ENCODE measurements around the gene DCLRE1A.

DCLRE1A gene

DNA sequence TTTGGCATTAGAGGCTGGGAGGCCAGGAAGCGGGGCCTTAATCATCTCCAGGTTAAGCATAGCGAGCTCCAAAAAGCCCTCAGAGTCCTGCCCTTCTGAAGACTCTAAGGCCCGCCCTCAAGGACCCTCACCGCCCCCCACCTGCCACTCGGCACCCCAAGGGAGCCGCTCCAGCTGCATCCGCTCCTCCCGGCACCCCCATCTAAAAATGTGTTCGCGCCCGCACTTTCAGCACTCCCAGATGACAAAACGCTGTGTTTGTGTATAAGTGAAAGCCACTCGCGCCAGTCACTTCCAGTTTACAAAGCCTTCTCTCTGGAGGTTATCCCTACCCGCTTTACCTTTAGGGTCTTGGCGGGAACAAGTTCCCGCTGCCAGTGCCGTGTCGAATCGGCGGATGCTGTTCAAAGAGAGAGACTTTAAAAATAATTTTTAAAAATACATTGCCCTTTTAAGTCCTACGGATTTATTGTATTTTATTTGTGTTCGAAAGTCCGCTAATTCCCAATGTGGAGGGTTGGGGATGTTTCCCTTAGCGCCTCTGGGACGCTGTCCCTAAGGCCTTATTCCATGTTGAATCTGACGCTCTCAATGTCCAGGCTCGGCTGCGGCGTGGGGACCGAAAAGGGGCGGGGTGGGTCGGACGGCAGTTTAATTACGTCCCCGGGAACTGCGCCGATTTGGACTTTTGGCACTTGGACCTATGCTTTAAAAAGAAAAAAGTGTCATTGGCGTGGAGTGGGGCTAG is at the start of gene DCLRE1A, which contains the start of gene NHLRC2:
Gene DCLRE1A, minus strand, starts transcription at position 70 of the 748 bp plus-strand sequence. CDS start 900 bp downstream, outside the sequence.
Gene NHLRC2, plus strand, starts transcription at position 649 of the 748 bp plus-strand sequence. CDS start 212 bp downstream, outside the sequence.
- TF ChIP-seq, protein P1, sequence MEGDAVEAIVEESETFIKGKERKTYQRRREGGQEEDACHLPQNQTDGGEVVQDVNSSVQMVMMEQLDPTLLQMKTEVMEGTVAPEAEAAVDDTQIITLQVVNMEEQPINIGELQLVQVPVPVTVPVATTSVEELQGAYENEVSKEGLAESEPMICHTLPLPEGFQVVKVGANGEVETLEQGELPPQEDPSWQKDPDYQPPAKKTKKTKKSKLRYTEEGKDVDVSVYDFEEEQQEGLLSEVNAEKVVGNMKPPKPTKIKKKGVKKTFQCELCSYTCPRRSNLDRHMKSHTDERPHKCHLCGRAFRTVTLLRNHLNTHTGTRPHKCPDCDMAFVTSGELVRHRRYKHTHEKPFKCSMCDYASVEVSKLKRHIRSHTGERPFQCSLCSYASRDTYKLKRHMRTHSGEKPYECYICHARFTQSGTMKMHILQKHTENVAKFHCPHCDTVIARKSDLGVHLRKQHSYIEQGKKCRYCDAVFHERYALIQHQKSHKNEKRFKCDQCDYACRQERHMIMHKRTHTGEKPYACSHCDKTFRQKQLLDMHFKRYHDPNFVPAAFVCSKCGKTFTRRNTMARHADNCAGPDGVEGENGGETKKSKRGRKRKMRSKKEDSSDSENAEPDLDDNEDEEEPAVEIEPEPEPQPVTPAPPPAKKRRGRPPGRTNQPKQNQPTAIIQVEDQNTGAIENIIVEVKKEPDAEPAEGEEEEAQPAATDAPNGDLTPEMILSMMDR (conservative IDR thresholded peaks at IDR 0.05), result no peak
- H3K27ac ChIP-seq, result peak within 1 kb of the TSS; percentile 97

DNA sequence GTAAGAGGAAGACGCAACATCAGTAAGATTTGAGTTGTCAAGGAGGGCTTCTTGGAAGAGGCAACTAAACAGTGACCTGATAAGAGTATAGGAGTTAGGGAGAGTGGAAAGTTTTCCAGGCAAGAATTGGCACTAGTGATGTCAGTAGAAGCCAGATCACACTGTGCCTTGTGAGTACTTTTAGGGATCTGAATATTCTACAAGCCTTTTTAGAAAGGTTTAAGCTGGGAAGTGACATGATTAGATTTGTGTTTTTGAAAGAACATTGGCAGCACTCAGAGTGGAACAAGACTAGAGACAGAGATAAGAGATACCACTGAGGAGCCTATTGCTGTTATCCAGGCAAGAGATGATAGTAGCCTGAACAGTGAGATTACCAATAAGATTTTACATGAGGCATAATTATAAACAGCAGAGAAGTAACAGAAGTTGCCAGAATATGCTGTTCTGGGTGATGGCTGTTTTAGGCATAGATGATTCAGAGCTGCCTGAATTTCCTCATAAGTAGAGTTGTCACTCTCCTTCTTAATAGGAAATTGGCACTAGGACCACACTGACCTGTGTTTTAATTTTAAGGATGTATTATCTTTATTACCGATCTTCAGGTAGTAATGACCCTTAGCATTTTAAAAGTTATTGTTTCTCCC is 46.2 kb upstream of the DCLRE1A start:
- no peak overlapping the region for H3K27ac ChIP-seq
- TF ChIP-seq, protein P1 (conservative IDR thresholded peaks at IDR 0.05), result no peak

DNA sequence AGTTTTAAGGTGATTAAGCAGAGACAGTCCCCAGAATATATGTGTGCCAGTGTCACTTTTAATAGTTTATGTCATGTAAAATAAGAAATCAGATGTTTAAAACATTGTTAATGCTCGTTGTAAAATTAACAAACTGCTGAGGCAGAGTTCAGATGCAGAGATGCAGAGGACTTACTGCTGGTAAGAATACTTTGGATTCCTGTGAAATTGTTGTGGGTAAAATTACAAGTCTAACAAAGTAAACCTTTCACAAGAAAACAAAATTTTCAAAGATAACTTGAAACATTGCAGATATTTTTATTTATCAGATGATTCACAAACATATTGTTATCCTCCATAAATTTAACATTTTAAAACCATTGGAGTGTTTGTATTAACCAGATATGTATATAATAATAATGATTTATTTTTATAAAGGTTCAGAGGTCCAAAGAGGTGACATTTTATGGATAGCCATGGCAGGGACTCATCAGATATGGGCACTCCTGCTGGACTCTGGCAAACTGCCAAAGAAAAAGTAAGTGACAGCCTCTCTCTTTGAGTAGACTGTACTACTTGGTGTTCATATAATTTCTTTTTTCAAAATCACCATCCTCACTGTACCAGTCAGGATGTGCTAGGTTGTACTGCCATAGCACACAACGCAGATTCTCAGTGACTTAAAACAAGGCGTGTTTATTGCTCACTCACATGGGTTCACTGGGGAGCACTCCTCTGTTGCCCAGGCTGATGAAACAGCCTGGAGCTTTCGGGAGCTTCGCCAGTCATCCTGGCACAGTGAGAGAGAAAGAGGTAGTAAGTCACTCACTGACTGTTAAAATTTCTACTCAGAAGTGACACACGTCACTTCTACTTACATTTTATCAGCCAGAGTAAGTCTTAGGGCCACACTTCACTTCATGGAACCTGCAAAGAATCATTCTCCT is 44.1 kb upstream of the DCLRE1A start:
- H3K27ac ChIP-seq, result peak overlapping the region; percentile 48
- TF ChIP-seq, protein P1 (conservative IDR thresholded peaks at IDR 0.05), result no peak

DNA sequence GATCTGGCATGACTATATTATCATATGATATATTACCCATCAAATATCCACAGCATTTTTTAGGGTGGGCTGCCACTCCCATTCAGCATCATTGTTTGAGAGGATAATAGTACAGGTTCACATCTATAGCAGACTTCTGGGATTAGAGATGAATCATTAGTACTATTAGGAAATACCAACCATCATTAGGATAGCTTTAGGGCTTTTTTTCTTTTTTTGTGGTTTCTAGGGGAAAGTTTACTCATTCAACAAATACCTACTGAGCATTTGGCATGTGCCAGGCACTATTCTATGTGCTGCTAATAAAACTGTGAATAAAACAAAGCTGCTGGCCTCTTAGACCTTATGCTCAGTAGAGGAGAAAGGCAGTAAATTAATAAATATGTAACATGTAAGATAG is 41.1 kb upstream of the DCLRE1A start:
- TF ChIP-seq, protein P1 (conservative IDR thresholded peaks at IDR 0.05), result no peak
- H3K27ac ChIP-seq, result no peak overlapping the region

DNA sequence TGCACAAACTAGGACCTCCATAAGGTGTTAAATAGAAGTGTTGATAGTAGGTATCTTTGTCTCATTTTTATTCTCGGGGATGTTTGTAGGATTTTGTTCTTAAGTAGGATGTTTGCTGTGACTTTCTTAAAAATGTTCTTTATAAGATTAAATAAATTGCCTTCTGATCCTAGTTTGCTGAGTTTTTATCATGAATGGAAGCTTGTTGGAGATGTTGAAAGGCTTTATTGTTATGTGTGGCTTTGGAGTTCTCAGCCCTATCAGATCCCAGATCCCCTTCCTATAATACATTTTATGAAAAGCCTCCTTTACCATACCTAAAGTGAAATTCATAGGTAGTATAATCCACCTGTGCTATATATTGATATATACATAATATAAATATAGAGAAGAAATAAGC is 40.7 kb upstream of the DCLRE1A start:
- TF ChIP-seq, protein P1 (conservative IDR thresholded peaks at IDR 0.05), result no peak
- H3K27ac ChIP-seq, result no peak overlapping the region

DNA sequence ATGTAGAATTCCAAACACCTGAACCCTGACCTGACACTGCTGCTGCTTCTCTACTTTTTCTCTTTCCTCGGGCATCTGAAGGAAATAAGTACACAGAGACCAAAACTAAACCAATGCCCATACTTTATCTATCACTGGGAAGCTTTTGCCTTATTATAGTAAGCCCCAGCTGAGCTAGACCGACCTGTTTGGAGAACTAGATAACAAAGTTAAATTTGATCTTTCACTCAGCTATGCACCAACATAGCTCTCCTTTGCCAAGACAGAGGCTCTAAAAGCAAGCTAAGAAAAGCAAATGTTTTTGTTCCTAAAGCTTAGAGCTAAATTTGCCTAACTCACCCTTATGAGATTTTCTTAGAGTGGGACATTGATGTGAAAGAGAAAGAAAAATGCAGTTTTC is 39.7 kb upstream of the DCLRE1A start:
- peak overlapping the region; percentile 44 for H3K27ac ChIP-seq
- TF ChIP-seq, protein P1 (conservative IDR thresholded peaks at IDR 0.05), result no peak

DNA sequence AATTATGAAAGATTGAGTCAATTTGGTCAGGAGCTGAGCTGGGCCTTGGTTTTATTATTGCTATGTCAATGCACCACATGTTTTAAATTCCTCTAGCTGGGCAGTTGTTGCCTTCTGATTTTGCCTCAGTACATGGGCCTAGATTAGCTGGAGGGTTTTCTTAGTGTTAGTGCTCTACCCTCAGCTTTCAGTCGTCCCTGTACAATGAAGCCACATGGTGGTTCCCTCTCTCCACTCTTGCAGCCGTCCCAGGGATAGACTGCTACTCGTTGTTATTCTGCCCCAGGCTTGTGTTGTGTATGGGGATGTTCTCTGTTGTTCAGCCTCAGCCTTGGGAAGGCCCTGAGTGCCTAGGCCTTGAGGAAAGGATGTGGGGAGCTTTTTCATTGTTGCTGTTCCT is 37.6 kb upstream of the DCLRE1A start:
- TF ChIP-seq, protein P1 (conservative IDR thresholded peaks at IDR 0.05), result no peak

More for the DNA sequence above, 37.6 kb upstream of the DCLRE1A start:
- no peak overlapping the region for H3K27ac ChIP-seq

Measured in VCaP (cell line).